Type B pancreatic cell (in vitro differentiated cells): Measurements from ENCODE around the gene CAB39. TPM values are rescaled to one million over a fixed set of nuclear protein-coding genes. Genes with fewer than 3 reads are reported as not detected.

ENCODE experiments used
- DNase-seq: peaks from one replicate; pipeline ENCODE4 v3.0.0; 2021; ENCODE audit warnings: mixed read lengths; ENCODE audit not compliant: unreplicated experiment; ENCODE audit errors: extremely low spot score
- H3K27ac Mint-ChIP-seq: 2 replicates; pipeline ENCODE4 v1.8.0; 2021; ENCODE audit warnings: mild to moderate bottlenecking, mixed read lengths
- H3K27me3 Mint-ChIP-seq: 2 replicates; pipeline ENCODE4 v1.8.0; 2021; ENCODE audit warnings: mixed read lengths
- H3K36me3 Mint-ChIP-seq: 2 replicates; pipeline ENCODE4 v1.8.0; 2021; ENCODE audit warnings: mixed read lengths
- H3K4me1 Mint-ChIP-seq: one replicate; pipeline ENCODE4 v1.8.0; 2021; ENCODE audit warnings: mixed read lengths; ENCODE audit not compliant: unreplicated experiment
- H3K4me3 Mint-ChIP-seq: 2 replicates; pipeline ENCODE4 v1.8.0; 2021; ENCODE audit warnings: mild to moderate bottlenecking, mixed read lengths
- H3K9me3 Mint-ChIP-seq: 2 replicates; pipeline ENCODE4 v1.8.0; 2021; ENCODE audit warnings: mixed read lengths
- CTCF ChIP-seq: fragments of 200-600 bp; sonication (generic); conservative IDR thresholded peaks from 2 replicates; pipeline ENCODE4 v1.5.0; 2021; ENCODE audit warnings: antibody characterized with exemption, mild to moderate bottlenecking
- total RNA-seq: library from RNA; stranded (reverse); gene quantifications from 2 replicates; pipeline ENCODE4 v1.2.1, GENCODE V29; 2021; ENCODE audit warnings: low replicate concordance

The CAB39 gene
- total RNA-seq, 1 donor from 2014 or later: 49.2 TPM

DNA sequence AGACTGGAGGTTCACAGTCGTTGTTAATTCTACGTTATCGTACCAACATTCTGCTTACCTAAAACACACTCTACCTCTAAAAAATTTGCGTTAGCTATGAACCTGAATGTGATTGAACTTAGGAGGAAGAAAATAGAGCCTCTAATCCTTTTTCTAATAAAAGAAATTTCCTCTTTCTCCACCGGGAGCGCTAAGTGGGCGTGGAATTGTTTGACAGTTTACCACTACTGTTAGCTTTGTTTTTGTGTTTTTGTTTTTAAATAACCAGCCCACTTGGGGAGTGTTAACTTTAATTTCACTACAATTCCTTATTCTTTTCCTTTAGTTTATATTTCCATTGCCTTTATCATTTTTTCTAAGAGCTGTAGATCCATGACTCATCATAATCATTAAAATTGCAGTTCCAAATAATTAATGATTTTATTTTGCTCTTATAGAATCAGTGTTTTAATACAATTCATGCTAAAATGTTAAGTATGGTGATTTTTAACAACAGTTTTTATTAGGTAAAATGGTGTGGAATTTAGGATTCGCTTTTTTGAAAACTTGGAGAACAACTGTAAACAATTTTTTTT, 97.1 kb downstream of the CAB39 start:
- H3K9me3 Mint-ChIP-seq: no peaks in the 10 kb centered on the region
- no peak overlapping the region for H3K4me3 Mint-ChIP-seq
- no peak overlapping the region for H3K27ac Mint-ChIP-seq
- no peaks in the 10 kb centered on the region for H3K27me3 Mint-ChIP-seq
- DNase-seq: no peak
- peak; percentile 61 for TF ChIP-seq CTCF
- peaks cover 17% of the 10 kb centered on the region for H3K36me3 Mint-ChIP-seq
- no peaks in the 10 kb centered on the region for H3K4me1 Mint-ChIP-seq

- Mint-ChIP-seq H3K9me3 (no peaks in the 10 kb centered on the region), H3K27me3 (no peaks in the 10 kb centered on the region), H3K4me1 (no peaks in the 10 kb centered on the region), H3K27ac (peak overlapping the region; percentile 67), H3K4me3 (no peak overlapping the region), H3K36me3 (peaks cover 14% of the 10 kb centered on the region)
- DNase-seq: no peak
- TF ChIP-seq CTCF: no peak
Observed at GRCh38 chr2:230811508-230811907, 98.9 kb downstream of the CAB39 start.

DNA sequence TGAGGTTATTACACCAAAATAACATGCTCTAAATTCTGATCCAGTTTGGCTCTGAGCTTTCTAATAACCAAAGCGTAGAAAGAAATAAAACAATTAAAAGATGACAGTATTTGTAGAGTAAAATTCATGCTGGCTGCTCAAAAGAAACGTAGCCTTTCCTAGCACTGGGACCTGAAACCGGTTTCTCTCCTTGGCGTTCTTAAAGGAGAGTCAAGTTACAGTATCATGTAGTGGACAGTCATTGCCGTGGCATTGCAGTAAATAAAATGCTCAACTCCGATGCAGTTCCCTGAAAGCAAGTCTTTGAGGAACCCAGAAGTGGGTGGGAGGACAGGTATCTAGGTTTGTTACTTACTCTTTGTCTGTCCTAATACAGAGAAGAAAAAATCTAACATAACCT, 99.4 kb downstream of the CAB39 start:
- Mint-ChIP-seq H3K27me3 (no peaks in the 10 kb centered on the region), H3K4me3 (no peak overlapping the region), H3K36me3 (peaks cover 14% of the 10 kb centered on the region), H3K27ac (peak overlapping the region; percentile 67), H3K4me1 (no peaks in the 10 kb centered on the region), H3K9me3 (no peaks in the 10 kb centered on the region)
- DNase-seq: no peak
- no peak for TF ChIP-seq CTCF

DNA sequence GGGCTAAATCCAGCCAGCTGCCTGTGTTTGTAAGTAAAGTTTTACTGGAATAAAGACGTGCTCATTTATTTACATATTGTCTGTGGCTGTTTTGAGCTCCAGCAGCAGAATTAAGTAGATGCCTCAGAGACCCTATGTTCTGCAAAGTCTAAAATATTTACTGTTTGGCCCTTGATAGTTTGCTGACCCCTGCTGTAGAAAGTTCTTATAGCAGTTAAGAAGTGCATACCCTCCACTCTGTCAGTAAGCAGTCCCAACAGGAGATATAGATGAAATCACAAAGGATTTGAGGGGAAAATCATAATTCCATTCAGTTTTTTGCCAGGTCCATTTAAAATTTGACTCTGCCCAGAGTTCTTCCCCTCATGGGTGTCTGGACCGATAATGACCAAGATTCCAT, 102.0 kb downstream of the CAB39 start:
- Mint-ChIP-seq H3K9me3 (no peaks in the 10 kb centered on the region), H3K36me3 (peaks cover 14% of the 10 kb centered on the region), H3K27ac (no peak overlapping the region), H3K27me3 (no peaks in the 10 kb centered on the region), H3K4me3 (no peak overlapping the region), H3K4me1 (no peaks in the 10 kb centered on the region)
- no peak for DNase-seq
- peak; percentile 59 for TF ChIP-seq CTCF

- Mint-ChIP-seq H3K27ac (no peak overlapping the region), H3K4me3 (no peak overlapping the region), H3K36me3 (peaks cover 14% of the 10 kb centered on the region), H3K27me3 (no peaks in the 10 kb centered on the region), H3K9me3 (no peaks in the 10 kb centered on the region), H3K4me1 (no peaks in the 10 kb centered on the region)
- no peak for TF ChIP-seq CTCF
- DNase-seq: no peak
Observed at GRCh38 chr2:230815088-230815487, 102.4 kb downstream of the CAB39 start.

DNA sequence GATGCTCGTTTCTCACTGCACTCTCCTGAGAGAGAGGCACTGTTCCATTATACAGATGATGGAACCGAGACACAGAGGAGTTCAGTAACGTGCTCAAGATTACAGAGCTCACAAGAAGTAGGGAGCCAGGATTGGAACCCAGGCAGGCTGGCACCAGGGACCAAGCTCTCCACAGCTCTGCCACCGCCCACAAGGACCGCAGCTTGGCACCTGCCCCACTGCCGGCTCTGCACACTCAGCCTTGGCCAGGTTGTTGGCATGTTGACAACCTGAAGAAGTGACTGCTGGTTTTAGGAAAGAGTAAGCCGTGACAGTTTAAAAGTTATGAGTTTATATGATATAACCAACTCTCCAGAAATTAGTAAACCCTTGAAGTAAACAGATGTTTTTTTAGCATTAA, 104.1 kb downstream of the CAB39 start:
- Mint-ChIP-seq H3K4me3 (no peak overlapping the region), H3K9me3 (no peaks in the 10 kb centered on the region), H3K27me3 (no peaks in the 10 kb centered on the region), H3K27ac (no peak overlapping the region), H3K4me1 (no peaks in the 10 kb centered on the region), H3K36me3 (peaks cover 12% of the 10 kb centered on the region)
- no peak for TF ChIP-seq CTCF
- no peak for DNase-seq
